Ovary (tissue), 9 donors: Measurements from ENCODE around the gene PRR14L. TPM values are rescaled to one million over a fixed set of nuclear protein-coding genes. Genes with fewer than 3 reads are reported as not detected.

Experiments used
- DNase-seq, 5 donors: peaks; one replicate each; pipeline ENCODE4 v3.0.0-alpha.2; 2019 to 2020
- H3K27ac ChIP-seq, 2 donors: fragments of 200-600 bp; one replicate each; pipeline versions ENCODE4 v1.5.1 to v1.8.0; 2019 to 2022
- H3K27me3 ChIP-seq: fragments of 200-600 bp; one replicate; pipeline ENCODE4 v1.8.0; 2022
- H3K36me3 ChIP-seq: fragments of 200-600 bp; sonication (generic); one replicate; pipeline ENCODE4 v1.5.1; 2019
- H3K4me1 ChIP-seq: one replicate; pipeline ENCODE4 v1.8.1; 2013; ENCODE audit warnings: mild to moderate bottlenecking, moderate library complexity; ENCODE audit not compliant: insufficient read depth
- H3K4me3 ChIP-seq: fragments of 200-600 bp; sonication (generic); one replicate; pipeline ENCODE4 v1.5.1; 2017
- H3K9me3 ChIP-seq, 2 donors: fragments of 200-600 bp in 1 of 2; sonication (generic) in 1 of 2; one replicate each; pipeline versions ENCODE4 v1.5.1 to v1.8.1; 2013 to 2019; ENCODE audit warnings: mild to moderate bottlenecking in 1 of 2, moderate library complexity in 1 of 2
- EP300 ChIP-seq: sonication (generic); formaldehyde crosslinking; IDR thresholded peaks from one replicate; pipeline ENCODE4 v1.6.1; 2017; ENCODE audit warnings: antibody characterized with exemption
- POLR2A ChIP-seq: fragments of 450-650 bp; IDR thresholded peaks from one replicate; pipeline ENCODE4 v1.6.1; 2017; ENCODE audit warnings: antibody characterized with exemption, mild to moderate bottlenecking, moderate library complexity
- WGBS, 3 donors: extraction: QIAGEN DNeasy Blood & Tissue Kit in 1 of 3; methylation state at CpG; one replicate each; pipeline versions ENCODE4 v1.1.5 to v1.1.7; 2013 to 2017; 5-methylcytosine and 5-hydroxymethylcytosine counted together
- intact Hi-C, 4 donors: fragments of 100-400 bp; cut with DNase I; formaldehyde crosslinking; loops; one replicate each; pipeline versions ENCODE4 v1.11.0 to v1.15.1; 2022 to 2023
- polyA plus RNA-seq, 2 donors: library from polyadenylated mRNA; stranded (reverse); fragments of 200-250 nt in 1 of 2; fragments of 350-450 nt in 1 of 2; fragmentation: Illumina TruSeq in 1 of 2; extraction: RNeasy Lipid Tissue Mini Kit (QIAGEN cat#74804) in 1 of 2; gene quantifications; one replicate each; pipeline ENCODE4 v1.2.3, GENCODE V29; 2013 to 2014
- total RNA-seq, 7 donors: library from RNA; depleted of rRNA in 2 of 7; stranded (reverse); fragments of >200 nt in 2 of 7; fragmentation: NEBNext Ultra II Directional in 3 of 7; extraction: Animal tissue kit (Norgen Biotek cat#: 25700) in 3 of 7; gene quantifications; one replicate each; pipeline versions ENCODE4 v1.1.0 to v1.2.4, GENCODE V29; 2016 to 2023
- TF ChIP-seq, protein P1 (sequence below), 3 donors: fragments of 450-650 bp in 2 of 3; fragments of 200-600 bp in 1 of 3; IDR thresholded peaks; one replicate each; pipeline versions ENCODE4 v1.5.1 to v1.8.0; 2016 to 2022; ENCODE audit warnings: antibody characterized with exemption in 3 of 3, mild to moderate bottlenecking in 1 of 3
- donor health status: DM: no; HTN: no; CAD: no; lungs with moderate emphysema.
- donor health status: DM: no; HTN: no; CAD: no.
- donor health status: Bipolar disorder and iron deficiency.
- donor health status: DM: yes; HTN: yes; CAD: no.
- donor health status: DM: no; HTN: no; CAD: no.
- donor health status: DM: yes; HTN: yes; CAD: no.

Gene PRR14L
- total and polyA plus RNA-seq, 9 donors = 6.3 to 52.0 (median 43.4) TPM

DNA sequence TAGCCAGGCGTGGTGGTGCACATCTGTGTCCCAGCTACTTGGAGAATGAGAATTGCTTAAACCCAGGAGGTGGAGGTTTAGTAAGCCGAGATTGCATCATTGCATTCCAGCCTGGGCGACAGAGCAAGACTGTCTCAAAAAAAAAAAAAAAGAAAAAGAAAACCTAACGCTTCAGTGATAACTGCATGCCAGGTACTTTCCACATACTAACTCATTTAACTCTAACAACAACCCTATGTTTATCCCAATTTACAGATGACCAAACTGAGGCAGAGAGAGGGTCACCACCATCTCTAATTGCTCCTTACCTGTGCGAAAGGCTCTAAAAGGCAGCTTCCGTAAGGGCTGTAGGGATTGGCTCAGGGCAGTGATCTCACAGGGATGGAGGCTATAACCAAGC, 99.5 kb downstream of the PRR14L start:
- Histone ChIP-seq H3K36me3 (no peaks in the 10 kb centered on the region), H3K4me1 (peaks cover 1% of the 10 kb centered on the region), H3K9me3 (no peaks in the 10 kb centered on the region), H3K4me3 (no peak overlapping the region), H3K27ac (no peak overlapping the region), H3K27me3 (no peaks in the 10 kb centered on the region)
- WGBS, 3 donors = 65 to 79% (median 72%) methylated on average over 6 of the region's 6 CpGs
- no peak for TF ChIP-seq POLR2A
- TF ChIP-seq, protein P1, sequence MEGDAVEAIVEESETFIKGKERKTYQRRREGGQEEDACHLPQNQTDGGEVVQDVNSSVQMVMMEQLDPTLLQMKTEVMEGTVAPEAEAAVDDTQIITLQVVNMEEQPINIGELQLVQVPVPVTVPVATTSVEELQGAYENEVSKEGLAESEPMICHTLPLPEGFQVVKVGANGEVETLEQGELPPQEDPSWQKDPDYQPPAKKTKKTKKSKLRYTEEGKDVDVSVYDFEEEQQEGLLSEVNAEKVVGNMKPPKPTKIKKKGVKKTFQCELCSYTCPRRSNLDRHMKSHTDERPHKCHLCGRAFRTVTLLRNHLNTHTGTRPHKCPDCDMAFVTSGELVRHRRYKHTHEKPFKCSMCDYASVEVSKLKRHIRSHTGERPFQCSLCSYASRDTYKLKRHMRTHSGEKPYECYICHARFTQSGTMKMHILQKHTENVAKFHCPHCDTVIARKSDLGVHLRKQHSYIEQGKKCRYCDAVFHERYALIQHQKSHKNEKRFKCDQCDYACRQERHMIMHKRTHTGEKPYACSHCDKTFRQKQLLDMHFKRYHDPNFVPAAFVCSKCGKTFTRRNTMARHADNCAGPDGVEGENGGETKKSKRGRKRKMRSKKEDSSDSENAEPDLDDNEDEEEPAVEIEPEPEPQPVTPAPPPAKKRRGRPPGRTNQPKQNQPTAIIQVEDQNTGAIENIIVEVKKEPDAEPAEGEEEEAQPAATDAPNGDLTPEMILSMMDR (IDR thresholded peaks at IDR 0.05) = no peak
- TF ChIP-seq EP300 = no peak
- intact Hi-C loops = no loop called here
- no peak for DNase-seq

DNA sequence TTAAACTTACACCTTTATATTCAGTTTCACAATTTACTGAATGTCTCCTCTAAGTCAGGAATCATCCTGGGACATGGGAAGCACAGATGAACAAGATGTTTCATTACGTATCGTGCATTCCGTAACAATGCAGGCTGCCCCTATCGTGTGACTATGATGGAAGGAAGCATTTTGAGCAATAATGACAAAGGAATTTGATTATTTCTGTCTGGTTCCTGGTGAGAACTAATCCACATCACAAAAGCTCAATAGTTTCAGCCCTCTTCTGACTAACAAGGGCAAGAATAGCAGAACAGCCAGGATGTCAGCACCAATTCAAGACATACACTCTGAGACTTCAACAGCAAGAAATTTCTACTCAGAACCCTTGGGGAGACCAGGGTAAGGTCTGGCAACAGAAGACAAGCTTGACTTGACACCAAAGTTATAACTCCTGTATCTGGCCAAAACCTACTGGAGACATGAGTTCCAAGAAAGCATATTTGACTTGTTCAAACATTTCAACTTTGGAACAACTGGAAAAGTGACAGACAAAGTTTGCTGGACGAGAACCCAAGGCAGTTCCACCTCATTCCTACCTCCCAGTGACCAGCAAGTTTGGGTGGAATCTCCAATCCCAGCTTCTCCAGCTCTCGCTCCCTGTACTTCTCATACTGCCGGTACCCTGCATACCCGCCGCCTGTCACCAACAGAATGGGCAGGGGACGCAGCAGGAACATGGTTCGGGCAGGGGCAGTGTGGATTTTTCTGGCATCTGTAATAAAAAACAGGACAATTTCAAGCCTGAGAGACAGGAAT, 102.2 kb downstream of the PRR14L start:
- Histone ChIP-seq H3K4me3 (no peak overlapping the region), H3K9me3 (no peaks in the 10 kb centered on the region), H3K27me3 (no peaks in the 10 kb centered on the region), H3K27ac (no peak overlapping the region), H3K4me1 (peaks cover 1% of the 10 kb centered on the region), H3K36me3 (no peaks in the 10 kb centered on the region)
- intact Hi-C loops = no loop called here
- DNase-seq = no peak
- WGBS, 3 donors = 85 to 91% (median 87%) methylated on average over 11 of the region's 11 CpGs
- TF ChIP-seq EP300 (no peak), POLR2A (no peak)
- TF ChIP-seq, protein P1 (IDR thresholded peaks at IDR 0.05) = no peak

DNA sequence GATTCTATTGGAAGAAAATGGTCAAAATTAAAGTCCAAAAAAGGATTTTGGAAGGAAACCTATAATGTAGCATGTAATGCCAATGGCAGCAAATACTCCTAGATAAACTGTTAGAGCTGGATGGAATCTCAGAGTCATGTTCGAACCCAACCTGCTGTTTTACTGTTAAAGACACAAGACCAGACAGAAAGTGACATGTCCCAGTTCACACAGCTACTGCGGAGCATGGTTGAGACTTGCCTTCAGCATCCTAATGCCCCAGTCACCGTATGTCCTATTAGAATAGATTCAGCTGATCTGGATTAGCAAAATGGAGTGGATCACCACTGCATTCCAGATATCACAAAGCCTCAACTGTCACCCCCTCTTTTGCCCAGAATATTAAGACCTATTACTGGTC, 102.9 kb downstream of the PRR14L start:
- H3K27me3 ChIP-seq = no peaks in the 10 kb centered on the region
- H3K27ac ChIP-seq = no peak overlapping the region
- H3K9me3 ChIP-seq = no peaks in the 10 kb centered on the region
- DNase-seq = no peak
- no peaks in the 10 kb centered on the region for H3K36me3 ChIP-seq
- no peak for TF ChIP-seq EP300
- TF ChIP-seq POLR2A = no peak
- TF ChIP-seq, protein P1 (IDR thresholded peaks at IDR 0.05) = no peak
- 91 to 96% (median 96%) methylated on average over 3 of the region's 3 CpGs for WGBS, 3 donors
- intact Hi-C loops = no loop called here
- H3K4me3 ChIP-seq = no peak overlapping the region
- peaks cover 1% of the 10 kb centered on the region for H3K4me1 ChIP-seq

DNA sequence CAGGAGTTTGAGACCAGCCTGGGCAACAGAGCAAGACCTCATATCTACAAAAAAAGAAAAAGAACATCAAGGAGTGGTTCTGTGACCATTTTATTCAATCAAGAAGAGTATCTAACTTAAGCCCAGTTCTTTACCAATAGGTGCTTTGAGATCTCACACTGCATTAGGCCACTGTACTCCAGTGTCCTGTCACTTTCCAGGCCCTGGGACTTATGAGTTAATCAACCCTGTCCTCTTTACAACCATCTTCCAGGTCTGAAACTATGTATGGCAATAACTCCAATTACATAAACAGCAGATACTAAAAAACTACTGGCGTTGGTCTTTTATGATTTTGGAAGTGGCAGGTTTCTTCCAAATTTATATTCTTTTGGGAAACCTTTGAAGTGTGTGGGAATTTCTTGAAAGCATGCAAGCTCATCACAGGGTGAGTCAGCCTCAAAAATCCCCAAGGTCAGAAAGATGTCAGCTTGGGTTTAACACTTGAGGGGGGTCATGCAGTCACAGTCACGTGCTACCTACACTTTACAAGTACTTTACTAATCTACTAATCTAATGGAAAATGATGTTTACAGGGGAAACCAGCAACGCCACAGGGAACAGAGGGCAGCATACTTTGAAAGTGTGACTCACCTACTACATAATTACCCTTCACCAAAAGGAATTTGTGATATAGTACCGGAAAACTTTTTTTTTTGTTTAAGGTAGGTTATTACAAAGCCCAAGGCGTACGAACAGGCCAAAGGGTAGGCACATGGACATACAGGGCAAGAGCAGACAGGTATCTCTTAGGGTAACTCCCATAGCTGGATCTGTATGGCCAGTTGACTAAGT, 103.5 kb downstream of the PRR14L start:
- peaks cover 1% of the 10 kb centered on the region for H3K4me1 ChIP-seq
- intact Hi-C loops = no loop called here
- H3K9me3 ChIP-seq = no peaks in the 10 kb centered on the region
- H3K27me3 ChIP-seq = no peaks in the 10 kb centered on the region
- H3K4me3 ChIP-seq = no peak overlapping the region
- TF ChIP-seq EP300 = no peak
- TF ChIP-seq POLR2A = no peak
- TF ChIP-seq, protein P1 (IDR thresholded peaks at IDR 0.05) = no peak
- H3K36me3 ChIP-seq = no peaks in the 10 kb centered on the region
- no peak overlapping the region for H3K27ac ChIP-seq
- 52 to 56% (median 55%) methylated on average over 6 of the region's 6 CpGs for WGBS, 3 donors
- DNase-seq = no peak
